Common myeloid progenitor, CD34-positive (primary cell): ENCODE data around the gene MTAP.

ENCODE experiments used
- CTCF ChIA-PET: fragments of 350-600 bp; sonication (Branson Sonifier 250); formaldehyde crosslinking; loops from one replicate; lab custom pipeline; 2021; ENCODE audit warnings: antibody characterized with exemption; lab: Charles Lee
- POLR2A ChIA-PET: fragments of 350-600 bp; sonication (Branson Sonifier 250); formaldehyde crosslinking; loops from one replicate; lab custom pipeline; 2021; ENCODE audit warnings: antibody characterized with exemption; lab: Charles Lee
- DNase-seq, 3 donors: peaks; one replicate each; pipeline versions ENCODE4 v3.0.0 to v3.0.0-alpha.2; 2013
- H3K27ac ChIP-seq, 2 experiments: 1 replicate in 1 of 2; 2 replicates in 1 of 2; pipeline ENCODE4 v1.7.0; 2013; ENCODE audit warnings: inconsistent platforms in 2 of 2, low read length in 2 of 2, mild to moderate bottlenecking in 2 of 2, low read depth in 1 of 2, moderate library complexity in 1 of 2; ENCODE audit not compliant: severe bottlenecking in 2 of 2, insufficient read depth in 1 of 2, poor library complexity in 1 of 2
- H3K27me3 ChIP-seq, 5 experiments: replicated peaks in 2 of 5; 1 replicate in 3 of 5; 2 replicates in 2 of 5; pipeline versions ENCODE4 v1.6.1 to v1.7.0; 2013; ENCODE audit warnings: low read length in 4 of 5, mild to moderate bottlenecking in 2 of 5, moderate library complexity in 2 of 5, inconsistent platforms in 1 of 5; ENCODE audit not compliant: insufficient read depth in 5 of 5, control insufficient read depth in 4 of 5
- H3K36me3 ChIP-seq, 4 experiments: 1 replicate in 2 of 4; 2 replicates in 2 of 4; pipeline versions ENCODE4 v1.6.1 to v1.7.0; 2013; ENCODE audit warnings: low read length in 3 of 4, control low read depth in 1 of 4, mild to moderate bottlenecking in 1 of 4; ENCODE audit not compliant: control insufficient read depth in 4 of 4, insufficient read depth in 4 of 4
- H3K4me1 ChIP-seq, 4 experiments: 1 replicate in 3 of 4; 2 replicates in 1 of 4; pipeline versions ENCODE4 v1.6.1 to v1.7.1; 2013; ENCODE audit warnings: low read length in 3 of 4, mild to moderate bottlenecking in 3 of 4, control low read depth in 1 of 4, inconsistent platforms in 1 of 4, moderate library complexity in 1 of 4; ENCODE audit not compliant: control insufficient read depth in 4 of 4, insufficient read depth in 4 of 4; ENCODE audit errors: control extremely low read depth in 1 of 4
- H3K4me3 ChIP-seq, 7 experiments: 1 replicate in 4 of 7; 2 replicates in 3 of 7; pipeline versions ENCODE4 v1.5.1 to v1.7.0; 2013; ENCODE audit warnings: mild to moderate bottlenecking in 7 of 7, low read length in 6 of 7, moderate library complexity in 6 of 7, inconsistent platforms in 2 of 7, low read depth in 2 of 7, control low read depth in 1 of 7; ENCODE audit not compliant: insufficient read depth in 4 of 7, control insufficient read depth in 1 of 7; ENCODE audit errors: extremely low read depth in 1 of 7
- H3K9me3 ChIP-seq, 5 experiments: 1 replicate in 4 of 5; 2 replicates in 1 of 5; pipeline versions ENCODE4 v1.6.1 to v1.7.1; 2013; ENCODE audit warnings: low read length in 4 of 5, mild to moderate bottlenecking in 2 of 5, inconsistent platforms in 1 of 5, low read depth in 1 of 5, moderate library complexity in 1 of 5; ENCODE audit not compliant: control insufficient read depth in 4 of 5, insufficient read depth in 2 of 5; ENCODE audit errors: control extremely low read depth in 1 of 5
- WGBS: methylation state at CpG from one replicate; pipeline ENCODE4 v1.1.5; 2013; ENCODE audit not compliant: insufficient coverage; 5-methylcytosine and 5-hydroxymethylcytosine counted together

MTAP gene

GRCh38 chr9:21854594-21854993 is 52.2 kb downstream of the MTAP start:
- H3K4me3 ChIP-seq = no peak overlapping the region
- peaks cover 27 to 69% (median 49%) of the 10 kb centered on the region in 4 experiments for H3K36me3 ChIP-seq
- 97% methylated on average over 9 of the region's 11 CpGs for WGBS
- no peak for DNase-seq
- ChIA-PET POLR2A (no interaction called here), CTCF (no interaction called here)
- H3K4me1 ChIP-seq = no peaks in the 10 kb centered on the region
- H3K9me3 ChIP-seq = no peaks in the 10 kb centered on the region
- H3K27me3 ChIP-seq = no peaks in the 10 kb centered on the region
- H3K27ac ChIP-seq = no peak overlapping the region

GRCh38 chr9:21856301-21857094 is 54.1 kb downstream of the MTAP start:
- no peaks in the 10 kb centered on the region for H3K4me1 ChIP-seq
- no peak overlapping the region for H3K4me3 ChIP-seq
- no peak for DNase-seq
- ChIA-PET CTCF (interaction anchor here (1.2 kb wide), 1 partner anchor 45 kb away, joined by 3 read pairs; no protein-coding TSS in a partner anchor), POLR2A (no interaction called here)
- H3K9me3 ChIP-seq = no peaks in the 10 kb centered on the region
- H3K36me3 ChIP-seq = peaks cover 27 to 76% (median 53%) of the 10 kb centered on the region in 4 experiments
- no peaks in the 10 kb centered on the region for H3K27me3 ChIP-seq
- no peak overlapping the region for H3K27ac ChIP-seq
- 100% methylated on average over 3 of the region's 5 CpGs for WGBS

GRCh38 chr9:21862871-21863270 is 60.4 kb downstream of the MTAP start:
- Histone ChIP-seq H3K27me3 (no peaks in the 10 kb centered on the region), H3K9me3 (peaks cover 0 to 3% (median 0%) of the 10 kb centered on the region in 5 experiments), H3K36me3 (peaks cover 22 to 67% (median 50%) of the 10 kb centered on the region in 4 experiments), H3K4me1 (no peaks in the 10 kb centered on the region), H3K4me3 (no peak overlapping the region), H3K27ac (no peak overlapping the region)
- ChIA-PET POLR2A (no interaction called here), CTCF (no interaction called here)
- no peak for DNase-seq
- WGBS = no CpG with 5 or more reads among the region's 1 CpG

GRCh38 chr9:21864505-21864904 is 62.1 kb downstream of the MTAP start:
- Histone ChIP-seq H3K9me3 (peaks cover 0 to 3% (median 0%) of the 10 kb centered on the region in 5 experiments), H3K4me3 (no peak overlapping the region), H3K27me3 (no peaks in the 10 kb centered on the region), H3K4me1 (no peaks in the 10 kb centered on the region), H3K27ac (no peak overlapping the region), H3K36me3 (peaks cover 20 to 61% (median 42%) of the 10 kb centered on the region in 4 experiments)
- 97% methylated on average over 4 of the region's 5 CpGs for WGBS
- CTCF ChIA-PET = no interaction called here
- no peak for DNase-seq
- POLR2A ChIA-PET = no interaction called here

- POLR2A ChIA-PET = no interaction called here
- no peak overlapping the region for H3K4me3 ChIP-seq
- no peaks in the 10 kb centered on the region for H3K4me1 ChIP-seq
- H3K27ac ChIP-seq = no peak overlapping the region
- WGBS = no CpG with 5 or more reads among the region's 1 CpG
- peaks cover 0 to 3% (median 0%) of the 10 kb centered on the region in 5 experiments for H3K9me3 ChIP-seq
- CTCF ChIA-PET = no interaction called here
- H3K36me3 ChIP-seq = peaks cover 13 to 47% (median 33%) of the 10 kb centered on the region in 4 experiments
- H3K27me3 ChIP-seq = no peaks in the 10 kb centered on the region
- no peak for DNase-seq
Observed at GRCh38 chr9:21866302-21866701, 63.9 kb downstream of the MTAP start.

GRCh38 chr9:21871256-21871975 is 69.0 kb downstream of the MTAP start:
- no peak overlapping the region for H3K27ac ChIP-seq
- ChIA-PET CTCF (no interaction called here), POLR2A (no interaction called here)
- no peaks in the 10 kb centered on the region for H3K27me3 ChIP-seq
- no peaks in the 10 kb centered on the region for H3K4me1 ChIP-seq
- no CpG with 5 or more reads among the region's 3 CpGs for WGBS
- H3K36me3 ChIP-seq = peaks cover 3 to 22% (median 11%) of the 10 kb centered on the region in 4 experiments
- H3K4me3 ChIP-seq = no peak overlapping the region
- peaks cover under 1 to 10% (median 5%) of the 10 kb centered on the region in 5 experiments for H3K9me3 ChIP-seq
- DNase-seq = no peak

GRCh38 chr9:21872696-21873095 is 70.3 kb downstream of the MTAP start:
- 100% methylated on average over 1 of the region's 1 CpG for WGBS
- ChIA-PET CTCF (no interaction called here), POLR2A (no interaction called here)
- Histone ChIP-seq H3K4me1 (no peaks in the 10 kb centered on the region), H3K27ac (no peak overlapping the region), H3K36me3 (peaks cover 3 to 20% (median 13%) of the 10 kb centered on the region in 4 experiments), H3K9me3 (peaks cover 4 to 22% (median 6%) of the 10 kb centered on the region in 5 experiments), H3K27me3 (no peaks in the 10 kb centered on the region), H3K4me3 (no peak overlapping the region)
- no peak for DNase-seq
